ENCODE measurements around the gene PLXNB2. TPM values are rescaled to one million over a fixed set of nuclear protein-coding genes. Genes with fewer than 3 reads are reported as not detected.

Gene PLXNB2
- total RNA-seq, 4 donors from 2014 or later, result 8.0 to 11.8 (median 9.0) TPM

GRCh38 chr22:50348058-50348457 is 40.6 kb upstream of the PLXNB2 start:
- DNase-seq, result no peak
- intact Hi-C loops (cut with DNase I; ENCODE audit: low total_unique reads), result no loop called here

GRCh38 chr22:50347157-50347556 is 39.7 kb upstream of the PLXNB2 start:
- no peak overlapping the region for H3K4me3 ChIP-seq
- H3K36me3 ChIP-seq, result peaks cover 0 to 3% of the 10 kb centered on the region in 2 donors
- no peak for TF ChIP-seq POLR2A (IDR thresholded peaks at IDR 0.05)
- no peak overlapping the region for H3K27ac ChIP-seq
- H3K9me3 ChIP-seq, result no peaks in the 10 kb centered on the region
- H3K4me1 ChIP-seq, result peaks cover 13 to 21% of the 10 kb centered on the region in 2 donors
- DNase-seq, result no peak
- in situ Hi-C loops (cut with MboI; ENCODE audit: low sequenced_read_pairs in 4 of 4) (no loop called here), intact Hi-C loops (cut with DNase I; ENCODE audit: low total_unique reads) (loop anchor here (1.0 kb wide), 1 partner anchor 139 kb away; no protein-coding TSS in a partner anchor)
- no peak for ATAC-seq
- no peaks in the 10 kb centered on the region for H3K27me3 ChIP-seq

More at GRCh38 chr22:50348058-50348457, 40.6 kb upstream of the PLXNB2 start:
- no peaks in the 10 kb centered on the region for H3K9me3 ChIP-seq
- peaks cover 0 to 12% of the 10 kb centered on the region in 2 donors for H3K36me3 ChIP-seq
- no peak overlapping the region for H3K27ac ChIP-seq
- in situ Hi-C loops (cut with MboI; ENCODE audit: low sequenced_read_pairs in 4 of 4), result no loop called here
- no peak for TF ChIP-seq CTCF (IDR thresholded peaks at IDR 0.05 in 4 of 5, conservative IDR thresholded peaks at IDR 0.05 in 1 of 5)
- no peak for TF ChIP-seq POLR2A (IDR thresholded peaks at IDR 0.05)
- peaks cover 7 to 13% of the 10 kb centered on the region in 2 donors for H3K4me1 ChIP-seq
- H3K27me3 ChIP-seq, result no peaks in the 10 kb centered on the region
- no peak for ATAC-seq
- no peak overlapping the region for H3K4me3 ChIP-seq

- Histone ChIP-seq H3K27ac (no peak overlapping the region), H3K4me1 (peaks cover 15 to 24% of the 10 kb centered on the region in 2 donors), H3K4me3 (no peak overlapping the region), H3K36me3 (no peaks in the 10 kb centered on the region), H3K9me3 (no peaks in the 10 kb centered on the region), H3K27me3 (no peaks in the 10 kb centered on the region)
- DNase-seq (no peak), ATAC-seq (no peak)
- in situ Hi-C loops (cut with MboI; ENCODE audit: low sequenced_read_pairs in 4 of 4), result no loop called here
- intact Hi-C loops (cut with DNase I; ENCODE audit: low total_unique reads), result no loop called here
- no peak for TF ChIP-seq CTCF (IDR thresholded peaks at IDR 0.05 in 4 of 5, conservative IDR thresholded peaks at IDR 0.05 in 1 of 5)
- TF ChIP-seq POLR2A (IDR thresholded peaks at IDR 0.05), result no peak
Measured at GRCh38 chr22:50346470-50346869, 39.0 kb upstream of the PLXNB2 start.

- H3K4me3 ChIP-seq, result peak overlapping the region; percentile 69 to 88 (median 75)
- H3K36me3 ChIP-seq, result no peaks in the 10 kb centered on the region
- no peaks in the 10 kb centered on the region for H3K9me3 ChIP-seq
- H3K27ac ChIP-seq, result peak overlapping the region; percentile 85 to 92 (median 88)
- no peak for ATAC-seq
- in situ Hi-C loops (cut with MboI; ENCODE audit: low sequenced_read_pairs in 4 of 4), result no loop called here
- TF ChIP-seq CTCF (IDR thresholded peaks at IDR 0.05 in 4 of 5, conservative IDR thresholded peaks at IDR 0.05 in 1 of 5) (no peak), POLR2A (IDR thresholded peaks at IDR 0.05) (no peak)
- no peaks in the 10 kb centered on the region for H3K27me3 ChIP-seq
- no peak for DNase-seq
- intact Hi-C loops (cut with DNase I; ENCODE audit: low total_unique reads), result loop anchor here (1.0 to 5.0 kb wide), 3 partner anchors 69 to 425 kb away; partner anchors contain the start of genes ALG12 and CRELD2
- peaks cover 15 to 24% of the 10 kb centered on the region in 2 donors for H3K4me1 ChIP-seq
Measured at GRCh38 chr22:50343541-50343935, 36.1 kb upstream of the PLXNB2 start.

GRCh38 chr22:50342651-50343540 is 35.5 kb upstream of the PLXNB2 start, which contains the start of gene PPP6R2:
Gene PPP6R2 (plus strand): TSS chr22:50343327. CDS start chr22:50393909, 50,582 bp downstream.
- H3K36me3 ChIP-seq, result no peaks in the 10 kb centered on the region
- peak within 1 kb of the TSS; percentile 85 to 92 (median 88) for H3K27ac ChIP-seq
- H3K9me3 ChIP-seq, result no peaks in the 10 kb centered on the region
- peaks cover 14 to 24% of the 10 kb centered on the region in 2 donors for H3K4me1 ChIP-seq
- peak within 1 kb of the TSS; percentile 69 to 88 (median 75) for H3K4me3 ChIP-seq
- intact Hi-C loops (cut with DNase I; ENCODE audit: low total_unique reads), result loop anchor here (1.0 to 5.0 kb wide), 5 partner anchors 16 to 425 kb away; partner anchors contain the start of genes ALG12, CRELD2 and DENND6B
- H3K27me3 ChIP-seq, result no peaks in the 10 kb centered on the region
- ATAC-seq, result peak; percentile 88 to 90
- peak; percentile 58 to 70 for DNase-seq
- TF ChIP-seq CTCF (IDR thresholded peaks at IDR 0.05 in 4 of 5, conservative IDR thresholded peaks at IDR 0.05 in 1 of 5) (peak in 3 of 5 experiments; percentile 25 to 38 (median 32)), POLR2A (IDR thresholded peaks at IDR 0.05) (peak; percentile 45 to 67)
- in situ Hi-C loops (cut with MboI; ENCODE audit: low sequenced_read_pairs in 4 of 4), result no loop called here

All from gastrocnemius medialis (tissue), 4 donors.